ENCODE results near the gene GPX2. TPM values are rescaled to one million over a fixed set of nuclear protein-coding genes. Genes with fewer than 3 reads are reported as not detected.

GPX2 gene
- total RNA-seq, 4 donors from 2014 or later: 0.49 to 1.4 (median 0.61) TPM; not detected in 1

GRCh38 chr14:64966976-64967375 lies 24.4 kb upstream of the GPX2 start:
- intact Hi-C loops (cut with DNase I; ENCODE audit: low total_unique reads): no loop called here

GRCh38 chr14:64965356-64966000 lies 22.9 kb upstream of the GPX2 start:
- in situ Hi-C loops (cut with MboI; ENCODE audit: low sequenced_read_pairs in 4 of 4) (no loop called here), intact Hi-C loops (cut with DNase I; ENCODE audit: low total_unique reads) (no loop called here)
- TF ChIP-seq CTCF (IDR thresholded peaks at IDR 0.05 in 4 of 5, conservative IDR thresholded peaks at IDR 0.05 in 1 of 5): no peak
- no peak for TF ChIP-seq POLR2A (IDR thresholded peaks at IDR 0.05)
- DNase-seq (no peak), ATAC-seq (no peak)
- H3K4me3 ChIP-seq: no peak overlapping the region
- no peaks in the 10 kb centered on the region for H3K27me3 ChIP-seq
- H3K36me3 ChIP-seq: no peaks in the 10 kb centered on the region
- H3K27ac ChIP-seq: no peak overlapping the region
- no peaks in the 10 kb centered on the region for H3K9me3 ChIP-seq
- H3K4me1 ChIP-seq: peaks cover 8 to 12% of the 10 kb centered on the region in 2 donors

More at GRCh38 chr14:64966976-64967375, 24.4 kb upstream of the GPX2 start:
- TF ChIP-seq POLR2A (IDR thresholded peaks at IDR 0.05) (no peak), CTCF (IDR thresholded peaks at IDR 0.05 in 4 of 5, conservative IDR thresholded peaks at IDR 0.05 in 1 of 5) (no peak)
- Histone ChIP-seq H3K9me3 (no peaks in the 10 kb centered on the region), H3K4me1 (peaks cover 5 to 6% of the 10 kb centered on the region in 2 donors), H3K27ac (no peak overlapping the region), H3K4me3 (no peak overlapping the region), H3K36me3 (no peaks in the 10 kb centered on the region), H3K27me3 (no peaks in the 10 kb centered on the region)
- in situ Hi-C loops (cut with MboI; ENCODE audit: low sequenced_read_pairs in 4 of 4): no loop called here
- ATAC-seq (no peak), DNase-seq (no peak)

- ATAC-seq (no peak), DNase-seq (no peak)
- Histone ChIP-seq H3K27me3 (no peaks in the 10 kb centered on the region), H3K36me3 (no peaks in the 10 kb centered on the region), H3K4me1 (peaks cover 8 to 16% of the 10 kb centered on the region in 2 donors), H3K9me3 (no peaks in the 10 kb centered on the region), H3K4me3 (no peak overlapping the region), H3K27ac (no peak overlapping the region)
- in situ Hi-C loops (cut with MboI; ENCODE audit: low sequenced_read_pairs in 4 of 4) (no loop called here), intact Hi-C loops (cut with DNase I; ENCODE audit: low total_unique reads) (no loop called here)
- TF ChIP-seq CTCF (IDR thresholded peaks at IDR 0.05 in 4 of 5, conservative IDR thresholded peaks at IDR 0.05 in 1 of 5) (no peak), POLR2A (IDR thresholded peaks at IDR 0.05) (no peak)
Measured at GRCh38 chr14:64963611-64964010, 21.1 kb upstream of the GPX2 start.

- Histone ChIP-seq H3K4me3 (no peak overlapping the region), H3K9me3 (no peaks in the 10 kb centered on the region), H3K27ac (peak overlapping the region in 1 of 4 donors; percentile 39), H3K36me3 (no peaks in the 10 kb centered on the region), H3K27me3 (no peaks in the 10 kb centered on the region), H3K4me1 (peaks cover 8 to 17% of the 10 kb centered on the region in 2 donors)
- intact Hi-C loops (cut with DNase I; ENCODE audit: low total_unique reads) (no loop called here), in situ Hi-C loops (cut with MboI; ENCODE audit: low sequenced_read_pairs in 4 of 4) (no loop called here)
- TF ChIP-seq POLR2A (IDR thresholded peaks at IDR 0.05) (no peak), CTCF (IDR thresholded peaks at IDR 0.05 in 4 of 5, conservative IDR thresholded peaks at IDR 0.05 in 1 of 5) (no peak)
- DNase-seq (peak in 1 of 2 donors; percentile 40), ATAC-seq (peak; percentile 54 to 60)
Measured at GRCh38 chr14:64960762-64961276, 18.3 kb upstream of the GPX2 start.

Measured in gastrocnemius medialis (tissue), 4 donors.